Activated CD8-positive, alpha-beta memory T cell treated with anti-CD3 and anti-CD28 coated beads, Interleukin-2, amount 50 U/mL, for 48 hours (primary cell): ENCODE results near the gene KRTAP26-1.

ENCODE experiments used
- DNase-seq: peaks from one replicate; pipeline ENCODE4 v3.0.0-alpha.2; 2020

KRTAP26-1 gene

DNA sequence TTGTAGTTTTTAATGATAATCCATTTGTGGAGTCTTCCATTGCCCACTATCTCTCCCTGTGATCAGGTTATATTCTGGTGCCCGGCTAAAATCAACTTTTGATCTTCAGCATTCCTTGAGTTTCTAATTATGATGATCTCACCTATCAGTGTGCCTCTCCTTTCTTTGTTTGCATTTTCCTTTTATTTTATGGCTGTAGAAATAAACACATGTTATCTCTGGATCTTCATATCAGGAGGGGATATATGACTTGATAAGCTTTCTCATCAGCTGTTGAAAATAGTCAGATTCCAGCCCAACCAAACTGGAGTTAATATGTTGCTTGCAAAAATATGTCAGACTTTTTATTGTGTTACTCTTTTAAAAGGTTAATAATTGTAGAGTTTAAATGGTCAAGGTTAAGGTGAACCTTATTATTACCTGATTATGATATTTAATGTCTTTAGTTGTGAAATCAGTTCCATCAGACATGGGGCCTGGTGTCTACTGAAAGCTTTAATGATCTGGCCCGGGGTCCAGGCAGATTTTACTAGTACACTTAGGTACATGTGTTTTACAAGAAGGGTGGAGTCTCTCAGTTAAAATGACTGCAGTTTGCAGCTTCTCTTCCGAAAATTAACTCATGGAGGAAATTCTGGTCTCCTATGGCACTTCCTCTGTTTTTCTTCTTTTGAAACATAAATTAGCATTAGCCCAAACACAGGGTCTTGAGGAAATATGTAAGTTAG lies 50.1 kb downstream of the KRTAP26-1 start:
- DNase-seq, result no peak
